Testis (tissue), 3 donors: ENCODE measurements around the gene TRIM50. TPM values are rescaled to one million over a fixed set of nuclear protein-coding genes. Genes with fewer than 3 reads are reported as not detected.

Experiments
- DNase-seq: peaks from one replicate; pipeline ENCODE4 v3.0.0-alpha.2; 2019
- H3K27ac ChIP-seq, 2 donors: fragments of 200-600 bp; sonication (generic); one replicate each; pipeline ENCODE4 v1.5.1; 2019
- H3K27me3 ChIP-seq: fragments of 200-600 bp; sonication (generic); one replicate; pipeline ENCODE4 v1.5.1; 2019
- H3K36me3 ChIP-seq: fragments of 200-600 bp; sonication (generic); one replicate; pipeline ENCODE4 v1.5.1; 2017; ENCODE audit warnings: low read depth; ENCODE audit errors: missing control alignments
- H3K4me1 ChIP-seq: fragments of 200-600 bp; sonication (generic); one replicate; pipeline ENCODE4 v1.5.1; 2019
- H3K4me3 ChIP-seq, 2 donors: fragments of 200-600 bp; sonication (generic); one replicate each; pipeline ENCODE4 v1.5.1; 2017 to 2019
- H3K9me3 ChIP-seq: fragments of 200-600 bp; sonication (generic); one replicate; pipeline ENCODE4 v1.5.1; 2017
- CTCF ChIP-seq, 3 experiments: fragments of 450-650 bp in 2 of 3; fragments of 200-600 bp in 1 of 3; sonication (generic) in 1 of 3; IDR thresholded peaks; one replicate each; pipeline ENCODE4 v1.5.1; 2016 to 2019; ENCODE audit warnings: antibody characterized with exemption in 3 of 3, mild to moderate bottlenecking in 2 of 3, moderate library complexity in 1 of 3
- POLR2A ChIP-seq: fragments of 450-650 bp; IDR thresholded peaks from one replicate; pipeline ENCODE4 v1.6.1; 2017; ENCODE audit warnings: antibody characterized with exemption, mild to moderate bottlenecking, moderate library complexity
- WGBS, 2 donors: methylation state at CpG; one replicate each; pipeline ENCODE4 v1.1.5; 2018; 5-methylcytosine and 5-hydroxymethylcytosine counted together
- intact Hi-C: fragments of 100-400 bp; cut with DNase I; formaldehyde crosslinking; loops from one replicate; pipeline ENCODE4 v1.15.1; 2023; ENCODE audit warnings: low total_unique reads
- polyA plus RNA-seq: library from polyadenylated mRNA; stranded (reverse); fragments of 350-450 nt; fragmentation: Illumina TruSeq; extraction: RNeasy Lipid Tissue Mini Kit (QIAGEN cat#74804); gene quantifications from one replicate; pipeline ENCODE4 v1.2.3, GENCODE V29; 2014; ENCODE audit warnings: low read depth, low replicate concordance; ENCODE audit not compliant: insufficient read depth
- total RNA-seq, 2 donors: library from RNA; depleted of rRNA; stranded (reverse); fragments of >200 nt; gene quantifications; one replicate each; pipeline ENCODE4 v1.2.3, GENCODE V29; 2016

The TRIM50 gene
- total and polyA plus RNA-seq, 3 donors from 2014 or later = 10.8 to 16.3 (median 13.5) TPM

- Histone ChIP-seq H3K27me3 (no peaks in the 10 kb centered on the region), H3K4me3 (no peak overlapping the region), H3K36me3 (no peaks in the 10 kb centered on the region), H3K4me1 (no peaks in the 10 kb centered on the region), H3K27ac (no peak overlapping the region), H3K9me3 (no peaks in the 10 kb centered on the region)
- intact Hi-C loops = no loop called here
- WGBS, 2 donors = 92 to 93% methylated on average over 8 to 11 of the region's 11 CpGs
- DNase-seq = no peak
- TF ChIP-seq CTCF (IDR thresholded peaks at IDR 0.05) (no peak), POLR2A (no peak)
Observed at GRCh38 chr7:73369009-73369408, 41.1 kb upstream of the TRIM50 start.

- H3K36me3 ChIP-seq = no peaks in the 10 kb centered on the region
- H3K9me3 ChIP-seq = no peaks in the 10 kb centered on the region
- no peak for DNase-seq
- intact Hi-C loops = no loop called here
- no peaks in the 10 kb centered on the region for H3K27me3 ChIP-seq
- no peak overlapping the region for H3K27ac ChIP-seq
- TF ChIP-seq CTCF (IDR thresholded peaks at IDR 0.05) = no peak
- no peak for TF ChIP-seq POLR2A
- H3K4me3 ChIP-seq = no peak overlapping the region
- 74 to 75% methylated on average over 12 of the region's 12 CpGs for WGBS, 2 donors
- no peaks in the 10 kb centered on the region for H3K4me1 ChIP-seq
Observed at GRCh38 chr7:73366990-73367389, 39.1 kb upstream of the TRIM50 start.

- no peaks in the 10 kb centered on the region for H3K27me3 ChIP-seq
- no peaks in the 10 kb centered on the region for H3K9me3 ChIP-seq
- no peak for TF ChIP-seq POLR2A
- TF ChIP-seq CTCF (IDR thresholded peaks at IDR 0.05) = no peak
- H3K27ac ChIP-seq = no peak overlapping the region
- WGBS, 2 donors = 87 to 91% methylated on average over 11 of the region's 11 CpGs
- no peak for DNase-seq
- intact Hi-C loops = no loop called here
- H3K4me1 ChIP-seq = no peaks in the 10 kb centered on the region
- no peak overlapping the region for H3K4me3 ChIP-seq
- no peaks in the 10 kb centered on the region for H3K36me3 ChIP-seq
Observed at GRCh38 chr7:73366127-73366526, 38.2 kb upstream of the TRIM50 start.

GRCh38 chr7:73364006-73364728 is 36.3 kb upstream of the TRIM50 start:
- no peaks in the 10 kb centered on the region for H3K4me1 ChIP-seq
- TF ChIP-seq POLR2A (no peak), CTCF (IDR thresholded peaks at IDR 0.05) (no peak)
- H3K4me3 ChIP-seq = no peak overlapping the region
- no peak overlapping the region for H3K27ac ChIP-seq
- H3K9me3 ChIP-seq = no peaks in the 10 kb centered on the region
- no peaks in the 10 kb centered on the region for H3K27me3 ChIP-seq
- intact Hi-C loops = no loop called here
- H3K36me3 ChIP-seq = no peaks in the 10 kb centered on the region
- no peak for DNase-seq
- WGBS, 2 donors = 64 to 80% methylated on average over 5 to 25 of the region's 25 CpGs
